HG03460 (cell line): ENCODE data around the gene PSORS1C2.
"Not testable (repeated sequence)": the region's sequence is repeated elsewhere in the genome, so short reads cannot be mapped to it uniquely, and the experiment has no call there.

Experiments used
- ATAC-seq: cut with Tn5 transposase; IDR thresholded peaks from one replicate; pipeline ENCODE4 v1.9.1; 2021; ENCODE audit not compliant: unreplicated experiment

Gene PSORS1C2

DNA sequence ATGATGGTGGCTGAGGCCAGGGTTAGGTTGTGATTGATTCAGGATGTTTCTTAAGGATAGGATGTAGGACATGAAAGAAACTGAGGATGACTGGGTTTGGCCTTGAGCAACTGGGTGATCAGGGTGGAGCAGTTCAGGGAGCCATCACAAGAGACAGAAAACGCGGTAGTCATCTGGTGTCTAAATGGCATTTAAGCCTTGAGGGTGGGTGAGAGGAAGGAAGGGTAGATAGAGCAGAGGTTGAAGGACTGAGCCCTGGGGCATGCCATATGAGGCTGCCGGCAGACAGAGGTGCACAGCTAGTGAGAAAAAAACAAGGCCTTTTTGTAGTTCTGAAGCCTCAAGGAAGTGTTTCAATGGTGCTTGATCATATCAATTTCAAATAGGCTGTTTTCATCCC lies 29.7 kb upstream of the PSORS1C2 start:
- ATAC-seq: no peak

DNA sequence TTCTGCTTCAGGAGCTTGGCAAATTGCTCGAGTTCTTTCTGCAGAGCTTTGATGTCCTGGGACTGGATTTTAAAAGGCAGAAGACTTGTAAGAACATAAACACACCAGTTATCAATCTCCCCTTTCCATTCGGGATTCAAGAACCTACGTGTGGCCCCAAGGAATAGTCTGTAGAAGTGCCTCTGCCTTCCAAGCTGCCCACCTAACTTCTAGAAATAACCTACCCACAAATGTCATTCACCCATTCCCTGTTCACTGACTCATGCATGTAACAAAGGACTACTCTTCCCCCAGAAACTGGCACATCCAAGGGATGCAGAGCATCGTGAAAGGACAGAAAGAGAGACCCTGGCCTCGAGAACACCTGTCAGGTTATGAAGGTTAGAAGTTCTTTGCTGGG lies 27.1 kb upstream of the PSORS1C2 start:
- no peak for ATAC-seq

DNA sequence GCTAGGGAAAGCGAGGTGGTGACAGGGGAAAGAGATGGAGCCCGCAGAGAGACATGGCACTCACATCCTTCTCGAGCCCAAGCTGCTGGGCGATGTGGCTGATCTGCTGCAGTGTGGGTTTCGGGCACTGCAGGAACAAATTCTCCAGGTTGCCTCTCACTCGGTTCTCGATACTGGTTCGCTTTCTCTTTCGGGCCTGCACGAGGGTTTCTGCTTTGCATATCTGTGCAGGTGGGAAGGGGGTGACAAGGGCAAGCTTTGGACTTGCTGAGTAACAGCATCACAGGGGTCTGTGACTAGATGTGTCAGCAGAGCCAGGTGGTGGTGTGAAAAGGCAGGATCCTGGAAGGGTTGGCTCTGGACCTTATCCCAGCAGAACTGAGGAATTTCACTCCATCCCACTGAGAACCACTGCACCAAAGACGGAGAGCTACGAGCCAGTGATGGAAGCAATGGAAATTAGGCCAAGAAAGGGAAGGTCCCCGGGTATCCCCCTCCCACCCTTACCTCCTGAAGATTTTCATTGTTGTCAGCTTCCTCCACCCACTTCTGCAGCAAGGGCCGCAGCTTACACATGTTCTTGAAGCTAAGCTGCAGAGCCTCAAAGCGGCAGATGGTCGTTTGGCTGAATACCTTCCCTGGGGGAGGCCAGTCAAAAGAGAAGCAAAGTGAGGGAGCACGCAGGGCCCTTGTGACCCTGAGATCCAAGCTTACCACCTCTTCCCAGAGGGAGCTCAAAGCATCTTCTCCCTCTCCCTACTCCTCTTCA lies 26.4 kb upstream of the PSORS1C2 start:
- peak; percentile 61 for ATAC-seq

DNA sequence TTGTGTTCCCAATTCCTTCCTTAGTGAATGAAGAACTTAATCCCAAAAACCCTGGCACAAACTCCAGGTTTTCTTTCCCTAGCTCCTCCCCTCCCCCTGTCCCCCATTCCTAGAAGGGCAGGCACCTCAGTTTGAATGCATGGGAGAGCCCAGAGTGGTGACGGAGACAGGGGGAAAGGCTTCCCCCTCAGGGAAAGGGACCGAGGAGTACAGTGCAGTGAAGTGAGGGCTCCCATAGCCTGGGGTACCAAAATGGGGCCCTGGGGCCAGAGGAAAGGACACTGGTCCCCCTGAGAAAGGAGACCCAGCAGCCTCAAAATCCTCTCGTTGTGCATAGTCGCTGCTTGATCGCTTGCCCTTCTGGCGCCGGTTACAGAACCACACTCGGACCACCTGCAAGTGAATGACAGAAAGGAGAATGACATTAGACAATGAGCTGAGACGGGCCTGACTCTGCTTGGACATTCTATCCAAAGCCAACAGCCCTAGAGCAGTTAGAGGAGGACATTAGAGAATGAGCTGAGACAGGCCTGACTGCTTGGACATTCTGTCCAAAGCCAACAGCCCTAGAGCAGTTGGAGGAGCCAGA lies 25.7 kb upstream of the PSORS1C2 start:
- ATAC-seq: not testable (repeated sequence)

DNA sequence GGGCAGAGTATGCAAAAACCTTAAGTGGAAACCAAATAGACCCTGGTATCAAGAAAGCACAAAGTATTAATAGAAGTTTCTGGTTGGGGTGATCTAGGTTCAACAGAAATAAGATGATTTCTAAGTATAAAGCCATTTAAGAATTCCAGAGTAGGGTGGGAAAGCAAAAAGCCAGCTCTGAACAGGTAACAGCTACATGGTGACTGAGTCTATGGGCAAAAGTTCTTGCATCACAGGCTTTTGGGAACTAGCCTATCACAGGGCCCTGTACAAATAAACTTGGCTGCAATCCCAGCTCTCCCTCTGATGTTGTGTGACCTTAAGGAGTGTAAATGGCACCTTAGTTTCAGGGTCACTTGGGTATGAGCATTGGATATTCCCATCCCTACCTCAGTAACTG lies 25.1 kb upstream of the PSORS1C2 start:
- ATAC-seq: no peak

DNA sequence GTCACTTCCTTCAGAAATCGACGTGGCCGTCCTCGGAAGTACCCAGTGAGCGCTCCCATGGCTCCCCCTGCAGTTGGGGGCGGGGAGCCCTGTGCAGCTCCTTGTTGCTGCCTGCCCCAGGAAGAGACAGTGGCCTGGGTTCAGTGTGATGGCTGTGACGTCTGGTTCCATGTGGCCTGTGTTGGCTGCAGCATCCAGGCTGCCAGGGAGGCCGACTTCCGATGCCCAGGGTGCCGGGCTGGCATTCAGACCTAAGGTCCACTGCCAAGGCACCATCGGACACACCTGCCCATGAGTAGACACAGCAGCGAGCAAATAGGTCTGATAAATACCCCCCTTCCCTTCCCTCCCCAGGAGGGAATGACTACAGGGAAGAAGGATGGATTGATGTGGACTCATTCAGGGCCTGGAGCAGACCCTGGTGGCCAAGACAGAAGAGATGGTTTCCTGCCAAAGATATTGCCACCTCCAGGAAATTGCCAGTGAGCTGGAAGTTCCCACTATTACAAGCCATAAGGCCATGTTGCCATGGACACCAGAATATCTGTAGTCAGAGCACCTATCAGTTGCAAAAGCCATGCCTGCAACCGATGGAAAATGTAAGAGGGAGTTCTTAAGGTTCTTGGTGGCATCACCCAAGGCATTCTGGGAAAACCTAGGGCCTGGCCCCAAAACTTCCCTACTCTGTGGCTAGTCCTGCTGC lies 23.7 kb upstream of the PSORS1C2 start:
- no peak for ATAC-seq

DNA sequence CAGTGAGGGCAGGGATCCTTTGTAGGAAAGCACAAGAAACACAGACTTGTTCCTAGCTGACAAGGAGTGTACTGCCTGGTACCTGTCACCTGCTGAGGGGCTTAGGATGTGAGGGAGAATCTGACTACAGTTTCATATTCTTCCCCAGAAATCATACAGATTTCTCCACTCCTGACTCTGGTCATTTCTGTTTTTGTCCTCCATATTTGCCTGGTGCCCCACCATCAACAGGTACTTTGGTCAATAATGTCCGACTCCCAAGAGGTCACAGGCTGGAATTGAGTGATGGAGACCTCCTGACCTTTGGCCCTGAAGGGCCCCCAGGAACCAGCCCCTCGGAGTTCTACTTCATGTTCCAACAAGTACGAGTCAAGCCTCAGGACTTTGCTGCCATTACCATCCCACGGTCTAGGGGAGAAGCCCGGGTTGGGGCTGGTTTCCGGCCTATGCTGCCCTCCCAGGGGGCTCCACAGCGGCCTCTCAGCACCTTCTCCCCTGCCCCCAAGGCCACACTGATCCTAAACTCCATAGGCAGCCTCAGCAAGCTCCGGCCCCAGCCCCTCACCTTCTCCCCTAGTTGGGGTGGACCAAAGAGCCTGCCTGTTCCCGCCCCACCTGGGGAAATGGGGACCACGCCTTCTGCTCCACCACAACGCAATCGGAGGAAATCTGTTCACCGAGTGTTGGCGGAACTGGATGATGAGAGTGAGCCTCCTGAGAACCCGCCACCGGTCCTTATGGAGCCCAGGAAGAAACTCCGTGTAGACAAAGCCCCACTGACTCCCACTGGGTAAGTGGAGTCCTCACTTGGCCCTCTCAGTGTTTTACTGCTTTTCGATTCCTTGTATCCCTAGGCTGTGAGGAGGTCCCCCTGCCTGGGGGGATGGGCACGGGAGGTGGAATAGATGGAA lies 22.6 kb upstream of the PSORS1C2 start:
- no peak for ATAC-seq

DNA sequence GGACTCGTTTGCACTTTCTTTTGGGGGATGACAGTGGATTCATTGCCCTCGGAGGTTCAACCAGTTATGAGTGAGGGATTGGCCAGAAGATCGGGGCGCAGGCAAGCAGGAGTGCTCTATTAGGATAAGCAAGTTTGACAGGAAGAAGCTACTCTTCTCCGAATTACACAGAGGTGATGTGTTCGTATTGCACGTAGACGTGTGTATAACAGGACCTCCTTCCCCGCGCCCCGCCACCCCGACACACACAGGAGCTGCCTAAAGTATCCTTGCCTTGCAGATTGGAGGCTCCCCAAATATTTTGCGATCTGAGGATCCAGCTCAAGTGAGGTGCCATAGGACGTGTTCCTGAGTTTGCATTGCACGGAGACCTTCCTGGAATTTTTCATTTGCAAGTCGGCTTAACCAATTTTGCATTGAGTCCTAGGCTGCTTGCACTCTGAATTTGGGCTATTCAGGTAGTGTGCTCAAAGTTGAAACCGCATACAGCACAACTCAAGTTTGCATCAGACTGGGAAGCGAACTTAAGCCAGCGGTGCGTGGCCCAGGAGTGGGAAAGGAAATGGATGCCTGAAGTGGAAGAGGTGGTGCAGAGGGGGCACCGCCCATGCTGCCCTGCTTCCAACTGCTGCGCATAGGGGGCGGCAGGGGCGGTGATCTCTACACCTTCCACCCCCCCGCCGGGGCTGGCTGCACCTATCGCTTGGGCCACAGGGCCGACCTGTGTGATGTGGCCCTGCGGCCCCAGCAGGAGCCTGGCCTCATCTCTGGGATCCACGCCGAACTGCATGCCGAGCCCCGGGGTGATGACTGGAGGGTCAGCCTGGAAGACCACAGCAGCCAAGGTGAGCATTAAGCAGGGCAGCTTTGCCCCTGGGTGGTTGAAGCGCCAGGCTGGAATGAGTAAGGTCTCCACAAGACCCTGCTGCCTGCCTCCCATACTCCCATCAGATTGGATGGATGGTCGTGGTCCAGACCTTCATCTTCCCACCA lies 20.3 kb upstream of the PSORS1C2 start:
- ATAC-seq: no peak

DNA sequence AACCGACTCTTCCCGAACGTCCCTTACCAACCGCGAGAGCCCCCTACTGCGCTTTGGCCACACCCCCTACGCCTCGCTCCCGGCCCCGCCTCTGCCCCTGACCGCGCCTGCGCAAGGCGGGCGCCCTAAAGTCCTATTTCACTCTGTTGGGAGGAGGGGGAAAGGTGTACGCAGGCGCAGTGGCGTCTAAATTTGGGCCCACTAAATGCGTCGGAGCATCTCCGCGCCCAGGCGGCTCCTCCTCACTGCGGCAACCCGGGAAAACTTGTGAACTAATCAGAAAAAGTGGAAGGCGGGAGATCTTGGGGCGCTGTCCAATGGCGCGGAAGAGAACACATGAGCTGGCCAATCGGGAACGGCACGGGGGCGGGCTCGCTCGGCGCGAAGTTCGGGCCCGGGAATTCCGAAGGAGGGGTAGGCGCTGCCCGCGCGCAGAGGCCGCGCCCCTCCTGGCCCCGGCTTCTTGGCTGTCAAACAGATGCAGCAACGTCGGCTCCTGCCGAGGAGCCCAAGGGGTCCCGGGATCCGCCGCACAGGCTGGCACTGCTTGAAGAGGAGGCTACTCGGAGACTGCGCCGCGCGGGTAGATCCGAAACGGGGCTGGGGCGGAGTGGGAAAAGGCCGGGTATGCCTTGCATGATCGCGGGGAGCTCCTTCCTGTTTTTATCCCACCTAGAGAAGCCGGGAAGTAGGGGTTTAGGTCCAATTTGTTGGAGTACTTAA lies 19.4 kb upstream of the PSORS1C2 start, which contains the start of gene TCF19:
Gene TCF19, plus strand, starts transcription at position 450 of the 723 bp plus-strand sequence. CDS start 881 bp downstream, outside the sequence.
- peak; percentile 82 for ATAC-seq

DNA sequence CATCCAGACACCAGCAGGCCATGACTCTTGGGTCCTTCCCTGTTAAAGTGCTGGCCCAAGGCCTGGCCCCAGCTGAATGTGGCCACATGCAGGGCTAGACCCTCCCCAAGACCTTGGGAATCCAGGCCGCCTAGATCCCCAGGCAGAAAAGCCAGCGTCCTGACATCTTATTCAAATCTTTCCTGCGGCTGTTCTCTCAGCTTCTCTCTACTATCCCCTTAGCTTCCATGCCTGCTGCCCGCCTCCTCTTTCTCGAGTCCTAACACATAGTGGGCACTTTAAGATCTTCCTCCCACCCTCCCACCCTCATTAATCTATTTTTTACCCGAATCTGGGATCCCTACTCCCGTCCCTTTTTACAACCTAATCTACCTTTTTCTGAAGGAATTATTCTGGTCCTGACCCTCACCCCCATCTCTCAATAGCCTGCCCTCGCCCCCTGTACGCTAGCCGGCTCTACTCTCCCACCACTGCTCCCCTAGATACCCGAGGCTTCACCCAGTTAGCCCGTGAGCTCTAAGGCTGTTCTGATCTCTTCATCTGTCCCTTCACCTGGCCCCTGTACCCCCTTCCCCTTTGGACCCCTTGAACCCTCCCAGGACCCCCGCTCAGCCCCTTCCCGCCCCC lies 18.8 kb upstream of the PSORS1C2 start, which contains the start of gene CCHCR1:
Gene CCHCR1, minus strand, starts transcription at position 290 of the 627 bp plus-strand sequence. Its CDS starts 202 bp downstream, at position 88.
- peak; percentile 3 for ATAC-seq

DNA sequence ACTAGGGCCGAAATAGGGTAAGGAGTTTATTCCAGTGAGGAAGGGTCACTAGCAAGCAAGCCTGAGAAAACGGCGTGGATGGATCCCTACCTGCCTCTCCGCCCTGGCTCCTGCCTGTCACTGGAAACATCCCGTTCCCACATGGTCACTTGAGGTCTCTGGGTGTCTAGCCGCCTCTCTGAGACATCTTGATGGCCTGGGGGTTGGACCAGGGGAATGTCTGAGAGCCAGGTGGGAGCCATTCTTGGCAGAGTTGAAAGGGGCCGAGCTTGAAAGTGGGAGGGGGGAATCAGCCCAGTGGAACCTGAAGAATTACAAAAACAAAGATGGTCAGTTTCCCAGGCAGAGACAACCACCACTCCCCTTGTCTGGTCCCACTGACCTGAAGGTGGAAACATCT lies 17.8 kb upstream of the PSORS1C2 start:
- ATAC-seq: no peak

DNA sequence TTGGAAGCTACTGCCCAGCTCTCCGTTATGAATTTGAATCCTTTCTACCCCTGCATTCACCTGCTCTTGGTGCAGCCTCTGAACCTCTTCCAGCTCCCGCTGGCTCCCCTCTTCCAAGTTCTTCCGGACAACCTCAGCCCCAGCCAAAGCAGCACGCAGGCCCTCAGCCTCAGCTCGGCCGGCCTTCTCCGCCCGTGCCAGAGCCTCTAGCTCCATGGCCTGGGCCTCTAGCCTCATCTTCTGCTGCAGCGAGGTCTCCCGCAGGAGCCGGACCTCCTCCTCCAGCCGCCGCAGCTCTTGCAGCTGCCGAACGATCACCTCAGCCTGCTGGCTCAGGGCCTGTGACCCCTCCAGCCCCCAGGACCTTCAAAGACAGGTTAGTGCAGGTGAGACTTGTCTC lies 15.6 kb upstream of the PSORS1C2 start:
- no peak for ATAC-seq

DNA sequence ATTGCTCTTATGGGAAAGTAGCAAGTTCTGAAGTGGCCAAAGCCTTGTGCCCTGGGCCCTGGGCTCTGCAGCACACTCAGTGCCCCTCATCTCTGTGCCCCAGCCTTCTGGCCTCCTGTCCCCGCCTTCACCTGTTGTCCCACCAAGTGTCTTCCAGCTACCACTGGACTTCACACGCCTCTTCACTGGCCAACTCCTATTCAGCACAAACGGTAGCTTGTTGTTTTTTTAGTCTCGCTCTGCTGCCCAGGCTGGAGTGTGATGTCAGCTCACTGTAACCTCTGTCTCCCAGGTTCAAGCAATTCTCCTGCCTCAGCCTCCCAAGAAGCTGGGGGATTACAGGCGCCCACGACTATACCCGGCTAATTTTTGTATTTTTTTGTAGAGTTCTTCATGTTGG lies 13.9 kb upstream of the PSORS1C2 start:
- ATAC-seq: no peak

DNA sequence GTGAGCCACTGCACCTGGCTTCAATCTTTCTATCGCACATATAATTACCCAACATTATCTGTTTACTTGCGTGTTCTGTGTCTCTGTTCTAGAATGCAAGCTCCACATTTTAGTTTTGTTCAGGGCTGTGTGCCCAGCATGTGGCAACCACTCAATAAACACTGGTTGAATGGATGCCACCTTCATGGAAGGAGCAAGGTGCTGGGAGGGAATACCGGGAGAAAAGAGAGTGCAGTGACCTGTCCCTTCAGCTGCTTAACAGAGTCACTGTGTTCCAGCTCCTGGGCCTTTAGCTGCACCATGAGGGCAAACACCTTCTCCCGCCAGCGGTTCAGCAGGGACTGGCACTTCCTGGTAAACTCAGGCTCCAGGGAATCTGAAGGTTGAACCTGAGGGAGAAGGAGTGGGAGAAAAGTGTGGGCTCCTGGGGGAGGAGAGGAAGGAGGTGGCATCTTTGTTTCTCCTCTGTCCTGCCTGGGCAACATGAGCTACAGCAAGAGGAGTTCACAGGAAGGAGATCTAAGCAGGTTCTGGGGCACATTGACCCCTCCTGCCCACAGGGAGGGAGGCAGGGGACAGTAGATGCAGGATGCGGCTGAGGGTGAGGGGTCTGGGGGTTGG lies 11.1 kb upstream of the PSORS1C2 start:
- no peak for ATAC-seq

DNA sequence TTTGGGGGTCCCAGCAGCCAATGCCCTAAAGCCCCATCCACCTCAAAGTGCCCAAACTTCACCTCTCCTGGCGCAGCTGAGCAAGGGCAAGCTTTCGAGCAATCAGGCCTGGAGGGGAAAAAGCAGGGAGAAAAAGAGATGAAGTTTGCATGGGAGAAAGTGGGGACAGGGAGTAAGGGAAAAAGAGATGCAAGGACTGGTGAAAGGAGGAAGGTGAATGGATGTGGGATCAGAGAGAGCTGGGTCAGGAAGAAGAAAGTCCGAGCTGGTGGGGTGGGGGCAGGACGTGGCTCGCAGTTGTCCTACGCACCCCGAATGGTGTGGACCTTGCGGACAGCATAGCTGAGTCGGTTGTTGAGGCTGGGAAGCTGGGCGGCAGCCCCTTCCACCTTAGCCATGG lies 6.5 kb upstream of the PSORS1C2 start:
- no peak for ATAC-seq

DNA sequence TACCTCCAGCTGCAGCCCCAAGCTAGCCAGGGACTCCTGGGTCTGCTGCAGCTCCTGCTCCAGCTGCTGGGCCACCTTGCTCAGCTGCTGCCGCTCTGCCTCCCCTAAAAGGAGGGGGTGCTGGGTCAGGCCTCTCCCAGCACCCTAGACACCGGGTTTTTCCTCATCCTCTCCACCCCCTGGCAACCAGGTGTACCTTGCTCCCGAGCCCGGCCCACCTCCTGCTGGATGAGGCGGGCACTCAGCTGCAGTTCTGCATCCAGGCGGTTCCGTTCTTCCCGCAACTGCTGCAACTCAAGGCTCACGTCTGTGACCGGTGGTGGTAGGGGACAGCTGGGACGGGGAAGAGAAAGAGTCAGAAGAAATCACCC lies 6.1 kb upstream of the PSORS1C2 start:
- ATAC-seq: no peak

DNA sequence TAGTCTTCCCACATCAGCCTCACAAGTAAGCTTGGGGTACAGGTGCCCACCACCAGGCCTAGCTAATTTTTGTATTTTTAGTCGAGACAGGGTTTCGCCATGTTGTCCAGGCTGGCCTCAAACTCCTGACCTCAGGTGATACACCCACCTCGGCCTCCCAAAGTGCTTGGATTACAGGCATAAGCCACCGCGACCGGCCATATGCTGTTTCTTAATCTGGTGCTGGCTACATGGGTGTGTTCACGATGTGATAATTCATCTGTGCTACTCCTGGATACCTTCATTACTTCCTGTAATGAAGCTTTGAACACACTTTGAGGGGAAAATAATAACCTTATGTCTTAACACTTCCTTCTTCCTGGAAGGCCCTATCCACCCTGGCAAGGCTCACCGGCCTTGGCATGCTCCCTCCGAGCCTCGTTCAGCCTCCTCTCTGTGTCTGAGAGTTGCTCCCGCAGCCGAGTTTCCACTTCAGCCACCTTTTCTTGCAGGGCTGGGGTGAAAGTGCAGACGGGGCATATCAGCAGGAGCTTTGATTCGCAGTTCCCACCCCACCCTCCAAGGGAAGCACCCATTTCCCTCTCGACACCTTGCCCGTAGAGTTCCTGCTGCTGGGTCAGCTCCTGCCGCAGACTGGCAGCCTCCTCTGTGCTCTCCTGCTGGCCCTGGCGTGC lies 5.6 kb upstream of the PSORS1C2 start:
- ATAC-seq: no peak

DNA sequence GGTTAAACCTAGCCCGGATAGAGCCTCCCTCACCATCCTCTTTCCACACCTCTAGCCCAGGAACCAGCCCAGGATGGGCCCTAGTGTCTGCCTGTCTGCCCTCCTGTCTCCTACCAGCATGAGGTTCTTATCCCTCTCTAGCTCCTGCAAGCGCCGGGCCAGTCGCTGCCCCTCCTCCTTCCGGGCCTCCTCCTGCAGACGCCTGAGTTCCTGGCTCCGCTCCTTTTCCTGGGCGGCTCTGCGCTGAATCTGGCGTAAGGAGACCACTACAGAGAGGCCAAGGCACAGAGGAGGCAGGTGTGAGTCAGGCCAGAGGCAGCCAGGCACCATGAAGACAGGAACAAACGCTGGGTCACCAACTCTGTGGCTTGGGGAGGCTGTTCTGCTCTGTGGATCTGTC lies 4.3 kb upstream of the PSORS1C2 start:
- no peak for ATAC-seq
